Nephron (organoid): Measurements from ENCODE around the gene ZNF618.

Experiments used
- H3K27ac Mint-ChIP-seq, 3 experiments: 2 replicates each; pipeline ENCODE4 v1.8.0; 2020; ENCODE audit warnings: mixed read lengths in 3 of 3, mild to moderate bottlenecking in 2 of 3, moderate library complexity in 1 of 3
- H3K27me3 Mint-ChIP-seq: 2 replicates; pipeline ENCODE4 v1.8.0; 2021; ENCODE audit warnings: low read depth, mild to moderate bottlenecking, moderate library complexity, mixed read lengths
- H3K36me3 Mint-ChIP-seq: 2 replicates; pipeline ENCODE4 v1.8.0; 2020; ENCODE audit warnings: low read depth, mixed read lengths
- H3K4me1 Mint-ChIP-seq: 2 replicates; pipeline ENCODE4 v1.8.0; 2020; ENCODE audit warnings: mixed read lengths
- H3K4me3 Mint-ChIP-seq, 3 experiments: 2 replicates each; pipeline ENCODE4 v1.8.0; 2020; ENCODE audit warnings: mild to moderate bottlenecking in 3 of 3, mixed read lengths in 3 of 3, moderate library complexity in 2 of 3
- H3K9me3 Mint-ChIP-seq: 2 replicates; pipeline ENCODE4 v1.8.0; 2020; ENCODE audit warnings: mixed read lengths
- CTCF ChIP-seq, 3 experiments: fragments of 200-600 bp; sonication (generic); IDR thresholded peaks; one replicate each; pipeline ENCODE4 v1.5.0; 2021; ENCODE audit warnings: antibody characterized with exemption in 3 of 3; ENCODE audit not compliant: unreplicated experiment in 3 of 3

Gene ZNF618

GRCh38 chr9:113998525-113999255 is 122.6 kb downstream of the ZNF618 start:
- Mint-ChIP-seq H3K27me3 (no peaks in the 10 kb centered on the region), H3K4me3 (no peak overlapping the region), H3K36me3 (peaks cover 41% of the 10 kb centered on the region), H3K4me1 (peaks cover 56% of the 10 kb centered on the region), H3K9me3 (no peaks in the 10 kb centered on the region), H3K27ac (no peak overlapping the region)
- TF ChIP-seq CTCF (IDR thresholded peaks at IDR 0.05; ENCODE audit: unreplicated experiment in 3 of 3), result no peak

GRCh38 chr9:113999256-114000062 is 123.3 kb downstream of the ZNF618 start:
- H3K27me3 Mint-ChIP-seq, result no peaks in the 10 kb centered on the region
- H3K4me3 Mint-ChIP-seq, result no peak overlapping the region
- H3K9me3 Mint-ChIP-seq, result no peaks in the 10 kb centered on the region
- TF ChIP-seq CTCF (IDR thresholded peaks at IDR 0.05; ENCODE audit: unreplicated experiment in 3 of 3), result no peak
- H3K27ac Mint-ChIP-seq, result no peak overlapping the region
- H3K4me1 Mint-ChIP-seq, result peaks cover 56% of the 10 kb centered on the region
- peaks cover 46% of the 10 kb centered on the region for H3K36me3 Mint-ChIP-seq

- peaks cover 54% of the 10 kb centered on the region for H3K4me1 Mint-ChIP-seq
- TF ChIP-seq CTCF (IDR thresholded peaks at IDR 0.05; ENCODE audit: unreplicated experiment in 3 of 3), result no peak
- H3K9me3 Mint-ChIP-seq, result no peaks in the 10 kb centered on the region
- peak overlapping the region in 1 of 3 experiments; percentile 25 for H3K27ac Mint-ChIP-seq
- peaks cover 52% of the 10 kb centered on the region for H3K36me3 Mint-ChIP-seq
- no peak overlapping the region for H3K4me3 Mint-ChIP-seq
- H3K27me3 Mint-ChIP-seq, result no peaks in the 10 kb centered on the region
These were observed 124.0 kb downstream of the ZNF618 start for GRCh38 chr9:114000063-114000454.

DNA sequence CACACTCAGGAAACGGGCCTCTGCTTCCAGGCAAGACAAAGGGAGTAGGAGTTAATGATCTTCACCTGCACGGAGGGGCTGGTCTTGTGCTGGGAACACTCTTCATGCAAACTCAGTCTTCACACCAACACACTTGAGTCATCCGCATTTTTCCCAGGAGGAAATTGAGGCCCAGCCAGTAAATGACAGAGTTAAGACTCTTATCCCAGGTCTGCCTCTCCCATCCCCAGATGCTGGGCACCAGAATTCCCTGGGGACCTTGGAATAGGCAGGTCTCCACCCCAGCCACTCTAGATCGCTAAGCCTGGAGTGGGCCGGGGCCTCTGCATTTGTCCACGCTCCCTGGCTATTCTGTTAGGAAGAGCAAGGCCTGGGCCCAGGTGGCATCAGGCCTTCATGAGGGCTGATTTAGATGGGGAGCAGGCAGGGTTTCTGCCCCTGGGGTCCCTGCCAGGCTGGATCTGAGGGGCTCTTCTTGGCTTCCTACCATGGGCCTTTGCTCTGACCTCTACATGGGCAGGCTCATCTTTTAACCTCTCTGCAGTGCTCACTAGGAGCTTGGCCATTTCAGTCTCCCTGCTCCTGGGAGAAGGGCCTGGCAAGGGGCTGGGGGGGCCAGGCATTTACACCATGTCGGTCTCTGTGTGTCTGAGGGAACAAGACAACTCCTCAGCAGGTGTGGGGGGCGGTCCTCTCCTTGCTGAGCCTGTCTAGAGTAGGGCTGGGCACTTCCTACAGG is 124.7 kb downstream of the ZNF618 start:
- H3K36me3 Mint-ChIP-seq, result peaks cover 53% of the 10 kb centered on the region

GRCh38 chr9:114001410-114001685 is 125.2 kb downstream of the ZNF618 start:
- H3K27me3 Mint-ChIP-seq, result no peaks in the 10 kb centered on the region
- H3K36me3 Mint-ChIP-seq, result peaks cover 56% of the 10 kb centered on the region
- H3K4me1 Mint-ChIP-seq, result peaks cover 41% of the 10 kb centered on the region
- no peak overlapping the region for H3K27ac Mint-ChIP-seq
- H3K9me3 Mint-ChIP-seq, result no peaks in the 10 kb centered on the region
- no peak for TF ChIP-seq CTCF (IDR thresholded peaks at IDR 0.05; ENCODE audit: unreplicated experiment in 3 of 3)
- H3K4me3 Mint-ChIP-seq, result no peak overlapping the region

More for the DNA sequence above, 124.7 kb downstream of the ZNF618 start:
- peak overlapping the region in 1 of 3 experiments; percentile 25 for H3K27ac Mint-ChIP-seq
- peaks cover 46% of the 10 kb centered on the region for H3K4me1 Mint-ChIP-seq
- H3K4me3 Mint-ChIP-seq, result no peak overlapping the region
- H3K9me3 Mint-ChIP-seq, result no peaks in the 10 kb centered on the region
- no peaks in the 10 kb centered on the region for H3K27me3 Mint-ChIP-seq
- no peak for TF ChIP-seq CTCF (IDR thresholded peaks at IDR 0.05; ENCODE audit: unreplicated experiment in 3 of 3)
